Iris pigment epithelial cell (primary cell): ENCODE measurements around the gene CARHSP1.
"Not testable (repeated sequence)": the region's sequence is repeated elsewhere in the genome, so short reads cannot be mapped to it uniquely, and the experiment has no call there.

Source experiments
- DNase-seq: peaks from one replicate; pipeline ENCODE4 v3.0.0-alpha.2; 2011; ENCODE audit warnings: low read depth

CARHSP1 gene

GRCh38 chr16:8868416-8869211 is at the start of gene CARHSP1:
CARHSP1 (minus strand) TSS chr16:8869006; CDS start chr16:8859328, 9,678 bp downstream.
- DNase-seq, result peak; percentile 92

GRCh38 chr16:8917336-8917735 is 48.5 kb upstream of the CARHSP1 start:
- not testable (repeated sequence) for DNase-seq

- no peak for DNase-seq
Measured at GRCh38 chr16:8916541-8917225, 47.9 kb upstream of the CARHSP1 start.

- no peak for DNase-seq
Measured at GRCh38 chr16:8915722-8916301, 47.0 kb upstream of the CARHSP1 start.

- DNase-seq, result no peak
Measured at GRCh38 chr16:8914098-8914497, 45.3 kb upstream of the CARHSP1 start.

- DNase-seq, result no peak
Measured at GRCh38 chr16:8912793-8913192, 44.0 kb upstream of the CARHSP1 start.

GRCh38 chr16:8910811-8911210 is 42.0 kb upstream of the CARHSP1 start:
- DNase-seq, result no peak

- DNase-seq, result peak; percentile 47
Measured at GRCh38 chr16:8908810-8909468, 40.1 kb upstream of the CARHSP1 start.

GRCh38 chr16:8907096-8907495 is 38.3 kb upstream of the CARHSP1 start:
- DNase-seq, result no peak

- DNase-seq, result no peak
Measured at GRCh38 chr16:8905795-8906591, 37.2 kb upstream of the CARHSP1 start.

GRCh38 chr16:8905168-8905762 is 36.5 kb upstream of the CARHSP1 start:
- DNase-seq, result peak; percentile 54

GRCh38 chr16:8904018-8904430 is 35.2 kb upstream of the CARHSP1 start:
- DNase-seq, result no peak

GRCh38 chr16:8903004-8903403 is 34.2 kb upstream of the CARHSP1 start:
- no peak for DNase-seq

GRCh38 chr16:8901320-8901861 is 32.6 kb upstream of the CARHSP1 start:
- no peak for DNase-seq

GRCh38 chr16:8900343-8900742 is 31.5 kb upstream of the CARHSP1 start:
- no peak for DNase-seq

- no peak for DNase-seq
Measured at GRCh38 chr16:8899709-8900317, 31.0 kb upstream of the CARHSP1 start.

GRCh38 chr16:8898660-8899318 is 30.0 kb upstream of the CARHSP1 start:
- no peak for DNase-seq

GRCh38 chr16:8894736-8895334 is 26.0 kb upstream of the CARHSP1 start:
- no peak for DNase-seq

GRCh38 chr16:8893976-8894690 is 25.3 kb upstream of the CARHSP1 start:
- DNase-seq, result no peak
